ENCODE data around the gene SLC4A2.

Gene SLC4A2

GRCh38 chr7:151043959-151044358, 15.4 kb upstream of the SLC4A2 start:
- DNase-seq (ENCODE audit: low read depth) = no peak

GRCh38 chr7:151045262-151045661, 14.1 kb upstream of the SLC4A2 start:
- no peak for DNase-seq (ENCODE audit: low read depth)

GRCh38 chr7:151045967-151046366, 13.4 kb upstream of the SLC4A2 start:
- DNase-seq (ENCODE audit: low read depth) = no peak

GRCh38 chr7:151046603-151047573, 12.5 kb upstream of the SLC4A2 start:
- no peak for DNase-seq (ENCODE audit: low read depth)

GRCh38 chr7:151047976-151048815, 11.2 kb upstream of the SLC4A2 start, which contains the start of gene ASIC3:
Gene ASIC3 (plus strand): TSS chr7:151048531. CDS start chr7:151048886, 355 bp downstream.
- no peak for DNase-seq (ENCODE audit: low read depth)

GRCh38 chr7:151048911-151049463, 10.4 kb upstream of the SLC4A2 start:
- no peak for DNase-seq (ENCODE audit: low read depth)

- DNase-seq (ENCODE audit: low read depth) = no peak
Observed at GRCh38 chr7:151051108-151051507, 8.3 kb upstream of the SLC4A2 start.

- DNase-seq (ENCODE audit: low read depth) = no peak
Observed at GRCh38 chr7:151053096-151053495, 6.3 kb upstream of the SLC4A2 start.

- DNase-seq (ENCODE audit: low read depth) = no peak
Observed at GRCh38 chr7:151053751-151054150, 5.6 kb upstream of the SLC4A2 start.

- DNase-seq (ENCODE audit: low read depth) = no peak
Observed at GRCh38 chr7:151056283-151056665, 3.1 kb upstream of the SLC4A2 start.

GRCh38 chr7:151056666-151057505, 2.5 kb upstream of the SLC4A2 start:
- no peak for DNase-seq (ENCODE audit: low read depth)

- no peak for DNase-seq (ENCODE audit: low read depth)
Observed at GRCh38 chr7:151057506-151057988, 1.8 kb upstream of the SLC4A2 start, which contains the start of gene CDK5. Gene CDK5 (minus strand): TSS chr7:151057897. CDS start chr7:151057848, 49 bp downstream.

GRCh38 chr7:151057989-151058780, 1.2 kb upstream of the SLC4A2 start:
- peak; percentile 84 for DNase-seq (ENCODE audit: low read depth)

GRCh38 chr7:151058781-151059366, 515 bp upstream of the SLC4A2 start:
- DNase-seq (ENCODE audit: low read depth) = no peak

GRCh38 chr7:151060113-151060415, 675 bp downstream of the SLC4A2 start:
- DNase-seq (ENCODE audit: low read depth) = no peak

GRCh38 chr7:151060416-151061212, 1.2 kb downstream of the SLC4A2 start:
- no peak for DNase-seq (ENCODE audit: low read depth)

- no peak for DNase-seq (ENCODE audit: low read depth)
Observed at GRCh38 chr7:151061213-151062110, 2.1 kb downstream of the SLC4A2 start.

- DNase-seq (ENCODE audit: low read depth) = no peak
Observed at GRCh38 chr7:151062111-151062398, 2.7 kb downstream of the SLC4A2 start.

Measured in HS-5 (cell line).